Measurements from ENCODE around the gene SSRP1. TPM values are rescaled to one million over a fixed set of nuclear protein-coding genes. Genes with fewer than 3 reads are reported as not detected.

The SSRP1 gene
- total RNA-seq, 2 experiments from 2014 or later = 318 to 332 TPM

GRCh38 chr11:57336111-57336666 lies 497 bp upstream of the SSRP1 start:
- peak overlapping the region; percentile 100 for H3K27ac Mint-ChIP-seq
- peak; percentile 28 for DNase-seq
- peak overlapping the region; percentile 99 for H3K4me3 Mint-ChIP-seq
- peaks cover 36% of the 10 kb centered on the region for H3K4me1 Mint-ChIP-seq
- peaks cover 35% of the 10 kb centered on the region for H3K36me3 Mint-ChIP-seq
- H3K9me3 Mint-ChIP-seq = no peaks in the 10 kb centered on the region
- H3K27me3 Mint-ChIP-seq = peaks cover 4% of the 10 kb centered on the region

- no peaks in the 10 kb centered on the region for H3K27me3 Mint-ChIP-seq
- peak overlapping the region; percentile 99 for H3K4me3 Mint-ChIP-seq
- no peak for DNase-seq
- peaks cover 47% of the 10 kb centered on the region for H3K36me3 Mint-ChIP-seq
- H3K4me1 Mint-ChIP-seq = peaks cover 48% of the 10 kb centered on the region
- H3K9me3 Mint-ChIP-seq = no peaks in the 10 kb centered on the region
- H3K27ac Mint-ChIP-seq = peak overlapping the region; percentile 100
Observed at GRCh38 chr11:57335023-57335342, 709 bp downstream of the SSRP1 start.

- Mint-ChIP-seq H3K27ac (no peak overlapping the region), H3K36me3 (peaks cover 62% of the 10 kb centered on the region), H3K4me1 (peaks cover 57% of the 10 kb centered on the region), H3K27me3 (no peaks in the 10 kb centered on the region), H3K9me3 (no peaks in the 10 kb centered on the region), H3K4me3 (peak overlapping the region; percentile 14)
- no peak for DNase-seq
Observed at GRCh38 chr11:57332694-57333440, 2.8 kb downstream of the SSRP1 start.

GRCh38 chr11:57331720-57332119 lies 4.0 kb downstream of the SSRP1 start:
- H3K27me3 Mint-ChIP-seq = no peaks in the 10 kb centered on the region
- H3K4me1 Mint-ChIP-seq = peaks cover 57% of the 10 kb centered on the region
- H3K9me3 Mint-ChIP-seq = no peaks in the 10 kb centered on the region
- no peak overlapping the region for H3K27ac Mint-ChIP-seq
- peaks cover 73% of the 10 kb centered on the region for H3K36me3 Mint-ChIP-seq
- DNase-seq = no peak
- H3K4me3 Mint-ChIP-seq = no peak overlapping the region

GRCh38 chr11:57330029-57330428 lies 5.7 kb downstream of the SSRP1 start:
- H3K9me3 Mint-ChIP-seq = no peaks in the 10 kb centered on the region
- peak overlapping the region; percentile 18 for H3K27ac Mint-ChIP-seq
- H3K4me3 Mint-ChIP-seq = no peak overlapping the region
- H3K27me3 Mint-ChIP-seq = no peaks in the 10 kb centered on the region
- peaks cover 89% of the 10 kb centered on the region for H3K36me3 Mint-ChIP-seq
- peak; percentile 24 for DNase-seq
- H3K4me1 Mint-ChIP-seq = peaks cover 64% of the 10 kb centered on the region

- H3K4me1 Mint-ChIP-seq = peaks cover 51% of the 10 kb centered on the region
- no peak overlapping the region for H3K27ac Mint-ChIP-seq
Observed at GRCh38 chr11:57327721-57328120, 8.0 kb downstream of the SSRP1 start.

GRCh38 chr11:57325735-57326048 lies 10.0 kb downstream of the SSRP1 start:
- Mint-ChIP-seq H3K27me3 (no peaks in the 10 kb centered on the region), H3K4me1 (peaks cover 46% of the 10 kb centered on the region), H3K9me3 (no peaks in the 10 kb centered on the region), H3K36me3 (peaks cover 54% of the 10 kb centered on the region), H3K4me3 (peak overlapping the region; percentile 84), H3K27ac (peak overlapping the region; percentile 92)
- no peak for DNase-seq

More at GRCh38 chr11:57327721-57328120, 8.0 kb downstream of the SSRP1 start:
- Mint-ChIP-seq H3K9me3 (no peaks in the 10 kb centered on the region), H3K36me3 (peaks cover 67% of the 10 kb centered on the region), H3K4me3 (no peak overlapping the region), H3K27me3 (no peaks in the 10 kb centered on the region)
- no peak for DNase-seq

- peak within 1 kb of the TSS; percentile 92 for H3K27ac Mint-ChIP-seq
- H3K4me3 Mint-ChIP-seq = peak within 1 kb of the TSS; percentile 84
- peaks cover 48% of the 10 kb centered on the region for H3K36me3 Mint-ChIP-seq
- H3K9me3 Mint-ChIP-seq = no peaks in the 10 kb centered on the region
- DNase-seq = peak; percentile 90
- H3K27me3 Mint-ChIP-seq = no peaks in the 10 kb centered on the region
- H3K4me1 Mint-ChIP-seq = peaks cover 40% of the 10 kb centered on the region
Observed at GRCh38 chr11:57324886-57325734, 10.6 kb downstream of the SSRP1 start, which contains the start of gene TNKS1BP1. Gene TNKS1BP1 (minus strand): TSS chr11:57324952. CDS start chr11:57321885, 3,067 bp downstream.

- peak; percentile 21 for DNase-seq
- no peaks in the 10 kb centered on the region for H3K9me3 Mint-ChIP-seq
- peaks cover 41% of the 10 kb centered on the region for H3K36me3 Mint-ChIP-seq
- no peaks in the 10 kb centered on the region for H3K27me3 Mint-ChIP-seq
- peaks cover 34% of the 10 kb centered on the region for H3K4me1 Mint-ChIP-seq
- H3K27ac Mint-ChIP-seq = peak overlapping the region; percentile 79
- peak overlapping the region; percentile 83 for H3K4me3 Mint-ChIP-seq
Observed at GRCh38 chr11:57324154-57324885, 11.4 kb downstream of the SSRP1 start.

GRCh38 chr11:57323855-57324153 lies 11.9 kb downstream of the SSRP1 start:
- no peaks in the 10 kb centered on the region for H3K27me3 Mint-ChIP-seq
- DNase-seq = no peak
- peaks cover 32% of the 10 kb centered on the region for H3K4me1 Mint-ChIP-seq
- peak overlapping the region; percentile 79 for H3K27ac Mint-ChIP-seq
- H3K36me3 Mint-ChIP-seq = peaks cover 41% of the 10 kb centered on the region
- H3K9me3 Mint-ChIP-seq = no peaks in the 10 kb centered on the region
- peak overlapping the region; percentile 83 for H3K4me3 Mint-ChIP-seq

- H3K4me3 Mint-ChIP-seq = peak overlapping the region; percentile 83
Observed at GRCh38 chr11:57323167-57323854, 12.4 kb downstream of the SSRP1 start.

GRCh38 chr11:57322256-57323166 lies 13.2 kb downstream of the SSRP1 start:
- H3K27ac Mint-ChIP-seq = no peak overlapping the region
- DNase-seq = peak; percentile 15
- H3K36me3 Mint-ChIP-seq = peaks cover 31% of the 10 kb centered on the region
- H3K4me1 Mint-ChIP-seq = peaks cover 30% of the 10 kb centered on the region
- peak overlapping the region; percentile 29 for H3K4me3 Mint-ChIP-seq
- no peaks in the 10 kb centered on the region for H3K9me3 Mint-ChIP-seq
- H3K27me3 Mint-ChIP-seq = no peaks in the 10 kb centered on the region

More at GRCh38 chr11:57323167-57323854, 12.4 kb downstream of the SSRP1 start:
- Mint-ChIP-seq H3K27me3 (no peaks in the 10 kb centered on the region), H3K36me3 (peaks cover 36% of the 10 kb centered on the region), H3K9me3 (no peaks in the 10 kb centered on the region), H3K27ac (peak overlapping the region; percentile 53), H3K4me1 (peaks cover 30% of the 10 kb centered on the region)
- no peak for DNase-seq

GRCh38 chr11:57321388-57322255 lies 14.1 kb downstream of the SSRP1 start:
- Mint-ChIP-seq H3K27ac (no peak overlapping the region), H3K9me3 (no peaks in the 10 kb centered on the region), H3K4me3 (no peak overlapping the region), H3K27me3 (no peaks in the 10 kb centered on the region), H3K4me1 (peaks cover 28% of the 10 kb centered on the region), H3K36me3 (peaks cover 22% of the 10 kb centered on the region)
- DNase-seq = no peak
